ENCODE data around the gene SPDYE4.

GRCh38 chr17:8706431-8706830, 51.9 kb downstream of the SPDYE4 start:
- no peak for TF ChIP-seq CTCF (IDR thresholded peaks at IDR 0.05)
- TF ChIP-seq POLR2A (IDR thresholded peaks at IDR 0.05): no peak
- TF ChIP-seq POLR2AphosphoS5 (IDR thresholded peaks at IDR 0.05): no peak

Measured in prostate gland (tissue), 2 donors.